HG03378 (cell line): ENCODE results near the gene CEACAM20.
"Not testable (repeated sequence)": the region's sequence is repeated elsewhere in the genome, so short reads cannot be mapped to it uniquely, and the experiment has no call there.

Source experiments
- ATAC-seq: cut with Tn5 transposase; IDR thresholded peaks from one replicate; pipeline ENCODE4 v1.9.1; 2021; ENCODE audit warnings: mild to moderate bottlenecking, moderate library complexity; ENCODE audit not compliant: unreplicated experiment

Gene CEACAM20

DNA sequence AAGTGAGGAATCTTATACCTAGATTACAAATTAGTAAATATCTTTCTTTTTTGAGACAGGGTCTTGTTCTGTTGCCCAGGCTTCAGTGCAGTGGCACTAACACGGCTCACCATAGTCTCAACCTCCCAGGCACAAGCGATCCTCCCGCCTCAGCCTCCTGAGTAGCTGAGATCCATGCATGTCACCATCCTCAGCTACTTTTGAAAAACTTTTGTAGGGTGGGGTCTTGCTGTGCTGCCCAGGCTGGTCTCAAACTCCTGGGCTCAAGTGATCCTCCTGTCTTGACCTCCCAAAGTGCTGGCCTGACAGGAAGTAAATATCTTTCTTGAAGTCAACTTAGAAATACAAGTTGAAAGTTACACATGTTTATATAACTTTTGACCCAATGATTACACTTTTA is 20.0 kb upstream of the CEACAM20 start:
- ATAC-seq = no peak

DNA sequence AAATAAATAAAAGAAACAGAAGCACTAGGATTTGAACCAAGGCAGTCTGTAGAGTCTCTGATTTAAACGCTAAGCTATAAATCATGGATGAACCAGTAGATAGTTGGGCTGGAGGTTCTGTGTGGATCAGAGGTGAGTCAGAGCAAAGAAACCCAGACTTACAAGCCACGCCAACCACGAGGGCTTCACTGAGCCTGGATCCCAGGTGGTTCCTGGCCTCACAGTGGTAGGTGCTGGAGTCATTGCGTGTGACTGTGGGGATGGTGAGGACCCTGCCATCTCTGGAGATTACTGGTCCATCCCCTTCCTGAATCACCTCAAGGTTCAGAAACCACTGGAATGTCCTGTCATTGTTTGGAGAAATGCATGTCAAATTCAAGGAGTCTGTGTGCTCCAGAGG is 19.3 kb upstream of the CEACAM20 start:
- ATAC-seq = no peak

- ATAC-seq = no peak
Observed at GRCh38 chr19:44544031-44544430, 14.6 kb upstream of the CEACAM20 start.

DNA sequence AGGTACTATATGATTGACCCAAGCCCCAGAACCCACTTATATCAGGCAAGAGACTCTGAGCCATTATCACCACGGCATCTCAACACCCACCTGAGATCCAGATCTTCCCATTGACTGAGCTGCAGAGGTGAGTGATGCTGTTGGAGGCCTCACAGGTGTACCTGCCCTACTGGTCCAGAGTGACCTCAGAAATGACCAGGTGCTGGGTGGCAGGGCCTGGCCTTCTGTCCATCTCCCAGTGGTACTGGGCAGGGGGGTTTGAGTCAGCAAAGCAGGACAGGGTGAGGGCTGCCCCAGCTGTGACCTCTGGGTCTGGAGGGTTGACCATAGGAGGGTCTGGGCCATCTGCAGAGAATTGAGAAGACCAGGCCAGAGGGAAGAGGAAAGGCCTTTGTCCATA is 13.2 kb upstream of the CEACAM20 start:
- no peak for ATAC-seq

GRCh38 chr19:44540736-44541135 is 11.3 kb upstream of the CEACAM20 start:
- ATAC-seq = no peak

DNA sequence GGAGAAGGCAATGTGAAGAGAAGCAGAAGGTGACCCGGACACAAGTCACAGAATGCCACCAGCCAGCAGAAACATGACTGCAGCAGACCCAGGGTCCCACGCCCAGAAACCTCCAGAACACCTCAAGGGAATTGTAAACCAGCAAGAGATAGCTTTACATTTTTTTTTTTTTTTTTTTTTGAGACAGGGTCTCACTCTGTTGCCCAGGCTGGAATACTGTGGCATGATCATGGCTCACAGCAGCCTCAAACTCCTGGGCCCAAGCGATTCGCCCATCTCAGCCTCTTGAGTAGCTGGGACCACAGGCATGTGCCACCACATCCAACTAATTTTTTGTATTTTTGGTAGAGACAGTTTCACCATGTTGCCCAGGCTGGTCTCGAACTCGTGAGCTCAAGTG is 10.5 kb upstream of the CEACAM20 start:
- no peak for ATAC-seq

DNA sequence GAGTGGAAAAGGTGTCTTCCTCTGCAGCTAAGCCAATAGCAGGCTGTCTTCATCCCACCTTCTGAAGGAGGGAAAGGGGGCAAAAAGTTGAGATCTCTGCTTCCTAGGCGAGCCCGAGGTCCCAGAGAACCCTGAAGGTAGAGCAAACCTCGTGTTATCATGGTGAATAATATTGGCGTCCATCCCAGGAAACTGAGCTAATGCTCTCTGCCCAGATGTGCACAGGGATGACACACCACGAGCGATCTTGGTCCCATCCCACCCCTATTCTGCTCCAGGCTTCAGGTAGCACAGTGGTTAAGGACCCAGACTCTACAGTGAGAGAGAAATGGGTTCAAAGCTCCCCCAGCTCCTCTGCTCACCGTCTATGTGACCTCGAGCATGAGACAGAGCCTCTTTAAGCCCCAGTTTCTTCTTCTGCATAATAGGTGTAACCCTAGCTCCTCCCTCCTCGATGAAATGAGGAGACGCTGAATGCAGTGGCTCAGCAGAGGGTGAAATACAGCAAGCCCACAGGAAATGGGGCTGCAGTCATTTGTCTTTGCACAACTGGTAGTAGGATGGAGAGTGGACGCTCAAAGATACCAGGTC is 9.9 kb upstream of the CEACAM20 start:
- no peak for ATAC-seq

DNA sequence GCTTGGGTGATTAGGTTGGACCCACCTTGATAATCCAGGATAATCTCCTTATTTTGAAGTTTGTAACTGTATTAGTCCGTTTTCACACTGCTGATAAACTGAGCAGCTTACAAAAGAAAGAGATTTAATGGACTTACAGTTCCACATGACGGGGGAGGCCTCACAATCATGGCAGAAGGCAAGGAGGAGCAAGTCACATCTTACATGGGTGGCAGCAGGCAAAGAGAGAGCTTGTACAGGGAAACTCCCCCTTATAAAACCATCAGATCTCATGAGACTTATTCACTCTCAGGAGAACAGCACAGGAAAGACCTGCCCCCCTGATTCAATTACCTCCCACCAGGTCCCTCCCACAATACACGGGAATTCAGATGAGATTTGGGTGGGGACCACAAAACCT is 5.9 kb upstream of the CEACAM20 start:
- not testable (repeated sequence) for ATAC-seq

DNA sequence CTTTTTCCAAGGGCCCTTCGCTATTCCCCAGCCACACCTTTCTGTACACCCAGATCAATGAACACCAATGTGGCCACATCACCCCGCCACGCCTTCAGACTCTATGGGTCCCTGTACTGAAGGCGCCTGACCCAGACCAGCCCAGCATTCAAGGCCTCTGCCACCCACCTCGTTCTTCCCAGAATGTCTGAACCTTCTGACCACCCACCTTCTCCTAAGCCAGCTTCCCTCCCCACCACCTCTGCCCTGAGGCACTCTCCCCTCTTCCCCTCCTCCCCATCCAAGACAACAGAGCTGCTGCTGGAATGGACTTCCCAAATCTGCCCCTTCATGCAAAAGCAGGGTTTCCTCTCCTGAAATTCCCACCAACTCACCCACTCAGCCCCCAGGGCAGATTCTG is 3.3 kb upstream of the CEACAM20 start:
- ATAC-seq = no peak

DNA sequence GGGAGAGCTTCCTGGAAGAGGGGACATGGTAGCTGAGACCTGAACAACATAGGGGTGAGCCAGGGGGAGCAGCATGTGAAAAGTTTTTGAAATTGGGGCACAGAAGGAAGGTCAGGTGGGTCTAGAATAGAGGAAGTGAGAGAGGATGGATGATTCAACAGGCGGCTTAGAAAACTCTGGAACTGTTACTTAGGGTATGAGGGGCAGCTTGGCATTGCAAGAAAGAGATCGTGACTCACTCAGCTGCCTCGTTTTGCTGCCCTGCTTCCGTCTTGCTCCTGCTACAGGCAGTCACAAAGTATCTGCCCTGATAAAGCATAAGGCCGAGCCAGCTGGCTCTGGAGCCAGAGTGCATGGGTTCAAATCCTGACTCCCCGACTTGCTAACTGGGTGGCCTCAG is 1.3 kb upstream of the CEACAM20 start:
- ATAC-seq = no peak

- no peak for ATAC-seq
Observed at GRCh38 chr19:44527554-44527953, 1.9 kb downstream of the CEACAM20 start.

DNA sequence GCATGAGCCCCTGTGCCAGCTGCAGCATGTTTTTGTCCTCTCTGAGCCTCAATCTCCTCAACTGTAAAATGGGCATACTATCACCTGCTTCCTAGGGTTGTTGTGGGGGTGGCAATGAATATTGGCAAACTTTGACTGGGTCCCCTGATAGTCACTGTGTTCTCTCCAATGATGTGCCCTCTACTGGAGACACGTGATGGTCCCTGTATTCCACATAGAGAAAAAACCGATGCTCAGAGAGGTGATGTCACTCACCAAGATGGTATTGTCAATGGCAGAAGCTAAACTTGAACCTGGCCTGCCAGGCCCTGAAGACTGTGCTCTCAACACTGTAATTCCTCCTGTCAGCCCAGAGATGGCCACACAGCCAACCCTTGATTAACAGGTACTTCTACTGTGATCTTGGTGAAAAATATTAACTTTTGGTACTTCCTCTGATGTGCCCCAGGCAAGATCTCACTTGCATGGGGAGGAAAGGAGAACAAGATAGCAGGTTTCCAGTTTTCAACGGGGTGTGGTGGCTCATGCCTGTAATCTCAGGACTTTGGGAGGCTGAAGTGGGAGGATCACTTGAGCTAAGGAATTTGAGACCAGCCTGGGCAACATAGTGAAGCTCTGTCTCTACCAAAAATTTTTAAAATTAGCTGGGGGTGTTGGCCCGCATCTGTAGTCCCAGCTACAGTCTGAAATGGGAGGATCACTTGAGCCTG is 3.6 kb downstream of the CEACAM20 start:
- ATAC-seq = no peak

GRCh38 chr19:44521370-44521769 is 8.1 kb downstream of the CEACAM20 start:
- no peak for ATAC-seq

DNA sequence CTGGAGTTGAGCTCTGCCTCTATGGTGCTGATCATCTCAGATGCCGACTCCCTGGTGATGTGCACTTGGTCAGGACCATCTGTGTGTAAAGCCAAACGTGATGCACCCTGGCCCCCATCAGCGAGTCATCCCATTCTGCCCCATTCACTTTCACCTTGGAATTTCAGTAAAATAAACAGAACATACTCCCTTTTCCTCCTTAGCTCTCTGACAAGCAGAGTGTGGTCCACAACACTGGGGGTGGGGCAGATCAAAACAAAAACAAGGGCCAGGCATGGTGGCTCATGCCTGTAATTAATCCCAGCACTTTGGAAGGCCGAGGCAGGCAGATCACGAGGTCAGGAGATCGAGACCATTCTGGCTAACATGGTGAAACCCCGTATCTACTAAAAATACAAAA is 12.3 kb downstream of the CEACAM20 start:
- ATAC-seq = no peak

- no peak for ATAC-seq
Observed at GRCh38 chr19:44515907-44516306, 13.6 kb downstream of the CEACAM20 start.

DNA sequence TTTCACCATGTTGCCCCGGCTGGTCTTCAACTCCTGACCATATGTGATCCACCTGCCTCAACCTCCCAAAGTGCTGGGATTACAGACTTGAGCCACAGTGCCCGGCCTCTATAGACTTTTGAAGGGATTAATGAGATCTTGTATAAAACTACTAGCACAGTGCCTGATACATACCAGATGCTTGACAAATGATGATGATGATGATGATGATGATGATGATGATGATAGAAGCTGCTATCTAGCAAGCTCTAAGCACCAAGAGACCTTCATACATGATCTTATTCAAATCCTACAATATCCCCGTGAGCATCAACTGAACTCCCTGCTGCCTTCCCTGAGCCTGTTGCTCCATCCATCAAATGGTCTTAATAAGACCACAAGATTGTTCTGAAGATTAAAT is 14.4 kb downstream of the CEACAM20 start:
- ATAC-seq = no peak

- ATAC-seq = no peak
Observed at GRCh38 chr19:44512326-44513298, 16.9 kb downstream of the CEACAM20 start.

DNA sequence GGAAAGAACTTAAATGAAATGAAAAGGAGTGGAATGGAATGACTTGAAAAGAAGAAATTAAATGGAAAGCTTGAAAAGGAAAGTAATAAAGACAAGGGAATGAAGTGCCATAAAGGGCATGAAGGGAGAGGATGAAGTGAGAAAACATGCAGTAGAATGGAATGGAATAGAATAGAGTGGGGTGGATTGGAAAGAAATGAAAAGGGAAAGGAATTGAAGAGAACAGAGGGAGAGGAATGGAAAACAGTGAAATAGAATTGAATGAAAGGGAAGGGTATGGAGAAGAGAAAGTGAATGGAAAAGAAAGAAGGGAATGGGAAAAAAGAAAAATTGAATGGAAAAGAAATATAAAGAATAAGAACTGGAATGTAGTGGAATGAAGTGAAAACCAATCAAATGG is 20.0 kb downstream of the CEACAM20 start:
- no peak for ATAC-seq

DNA sequence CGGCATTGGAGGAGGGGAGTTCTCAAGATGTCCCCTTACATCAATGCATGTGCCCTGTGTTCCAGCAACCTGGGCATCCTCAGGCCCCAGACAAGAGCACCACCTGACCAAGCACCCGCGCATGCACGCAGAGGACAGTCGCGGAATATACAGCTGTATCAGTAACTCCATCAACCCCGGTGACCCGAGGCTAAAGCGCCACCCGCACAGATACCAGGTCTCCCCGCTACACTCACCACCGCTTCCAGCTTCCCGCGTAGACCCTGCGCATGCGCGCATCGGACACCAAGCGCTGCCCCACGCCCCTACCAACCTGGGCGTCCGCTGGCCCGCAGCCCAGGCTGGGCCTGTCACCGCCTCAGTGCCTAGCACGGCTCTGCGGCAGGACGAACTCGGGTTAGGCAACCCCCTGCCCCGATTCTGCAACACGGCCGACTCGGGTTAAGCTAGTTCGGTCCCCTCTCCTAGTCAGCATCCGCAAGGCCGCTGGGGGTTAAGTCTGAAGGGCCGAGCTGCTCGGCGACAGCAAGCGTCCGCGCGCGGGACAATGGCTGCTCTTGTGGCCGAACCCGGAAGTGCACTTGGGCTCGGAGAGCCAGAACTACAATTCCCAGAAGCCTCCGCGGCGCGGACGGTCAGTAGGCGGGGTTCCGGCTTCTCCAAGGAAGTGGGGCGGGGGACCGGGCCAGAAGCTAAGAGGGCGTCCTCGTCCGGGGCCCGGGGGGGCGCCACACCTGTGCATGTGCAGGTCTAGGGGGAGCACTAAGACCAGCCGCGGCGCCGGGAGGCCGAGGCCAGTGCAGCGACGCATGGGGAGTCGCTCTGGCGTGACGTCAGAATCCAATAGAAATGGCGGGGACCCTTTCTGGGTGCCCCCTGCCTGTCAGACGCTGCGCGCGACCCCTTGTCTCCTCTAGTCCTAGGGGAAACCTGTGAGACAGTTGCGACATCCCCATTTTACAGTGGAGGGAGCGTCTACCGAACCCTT is 29.2 kb downstream of the CEACAM20 start, which contains the start of gene ZNF180:
TSS of gene ZNF180 (minus strand) at position 561 of the 988 bp plus-strand sequence. CDS start 3,188 bp downstream, outside the sequence.
- peak; percentile 85 for ATAC-seq

- no peak for ATAC-seq
Observed at GRCh38 chr19:44499559-44499958, 29.9 kb downstream of the CEACAM20 start.
